ENCODE data around the gene DHODH. TPM values are rescaled to one million over a fixed set of nuclear protein-coding genes. Genes with fewer than 3 reads are reported as not detected.
"Not testable (repeated sequence)": the region's sequence is repeated elsewhere in the genome, so short reads cannot be mapped to it uniquely, and the experiment has no call there.

Gene DHODH
- polyA plus RNA-seq (2012; ENCODE audit: insufficient read depth, insufficient read length), result 21.2 TPM

GRCh38 chr16:72008424-72009216 is at the start of gene DHODH:
TSS of gene DHODH (plus strand) at chr16:72008744. CDS start at chr16:72008765, 21 bp downstream.
- DNase-seq (ENCODE audit: low read depth, low spot score), result peak; percentile 96
- peak within 1 kb of the TSS; percentile 98 for H3K4me3 ChIP-seq (ENCODE audit: low read length)

- no peak overlapping the region for H3K4me3 ChIP-seq (ENCODE audit: low read length)
- peak; percentile 72 for DNase-seq (ENCODE audit: low read depth, low spot score)
Observed at GRCh38 chr16:71961066-71962039, 47.2 kb upstream of the DHODH start.

- no peak for DNase-seq (ENCODE audit: low read depth, low spot score)
Observed at GRCh38 chr16:71963125-71963875, 45.2 kb upstream of the DHODH start.

GRCh38 chr16:71965223-71965622 is 43.3 kb upstream of the DHODH start:
- no peak for DNase-seq (ENCODE audit: low read depth, low spot score)
- H3K4me3 ChIP-seq (ENCODE audit: low read length), result no peak overlapping the region

More at GRCh38 chr16:71963125-71963875, 45.2 kb upstream of the DHODH start:
- no peak overlapping the region for H3K4me3 ChIP-seq (ENCODE audit: low read length)

- DNase-seq (ENCODE audit: low read depth, low spot score), result no peak
- no peak overlapping the region for H3K4me3 ChIP-seq (ENCODE audit: low read length)
Observed at GRCh38 chr16:71966932-71967331, 41.6 kb upstream of the DHODH start.

- no peak overlapping the region for H3K4me3 ChIP-seq (ENCODE audit: low read length)
- no peak for DNase-seq (ENCODE audit: low read depth, low spot score)
Observed at GRCh38 chr16:71969353-71969752, 39.2 kb upstream of the DHODH start.

- no peak for DNase-seq (ENCODE audit: low read depth, low spot score)
- no peak overlapping the region for H3K4me3 ChIP-seq (ENCODE audit: low read length)
Observed at GRCh38 chr16:71971571-71971970, 37.0 kb upstream of the DHODH start.

GRCh38 chr16:71972356-71972755 is 36.2 kb upstream of the DHODH start:
- DNase-seq (ENCODE audit: low read depth, low spot score), result no peak

GRCh38 chr16:71973001-71973400 is 35.5 kb upstream of the DHODH start:
- H3K4me3 ChIP-seq (ENCODE audit: low read length), result no peak overlapping the region
- DNase-seq (ENCODE audit: low read depth, low spot score), result no peak

More at GRCh38 chr16:71972356-71972755, 36.2 kb upstream of the DHODH start:
- H3K4me3 ChIP-seq (ENCODE audit: low read length), result no peak overlapping the region

- no peak for DNase-seq (ENCODE audit: low read depth, low spot score)
- no peak overlapping the region for H3K4me3 ChIP-seq (ENCODE audit: low read length)
Observed at GRCh38 chr16:71974068-71974818, 34.3 kb upstream of the DHODH start.

GRCh38 chr16:71985262-71985974 is 23.1 kb upstream of the DHODH start:
- no peak for DNase-seq (ENCODE audit: low read depth, low spot score)
- no peak overlapping the region for H3K4me3 ChIP-seq (ENCODE audit: low read length)

GRCh38 chr16:71986131-71986530 is 22.4 kb upstream of the DHODH start:
- no peak overlapping the region for H3K4me3 ChIP-seq (ENCODE audit: low read length)
- DNase-seq (ENCODE audit: low read depth, low spot score), result no peak

- DNase-seq (ENCODE audit: low read depth, low spot score), result no peak
- no peak overlapping the region for H3K4me3 ChIP-seq (ENCODE audit: low read length)
Observed at GRCh38 chr16:71995038-71995437, 13.5 kb upstream of the DHODH start.

GRCh38 chr16:71997578-71997977 is 11.0 kb upstream of the DHODH start:
- not testable (repeated sequence) for H3K4me3 ChIP-seq (ENCODE audit: low read length); DNase-seq (ENCODE audit: low read depth, low spot score)

- no peak for DNase-seq (ENCODE audit: low read depth, low spot score)
- no peak overlapping the region for H3K4me3 ChIP-seq (ENCODE audit: low read length)
Observed at GRCh38 chr16:72001180-72001874, 7.2 kb upstream of the DHODH start.

GRCh38 chr16:72002619-72003018 is 5.9 kb upstream of the DHODH start:
- DNase-seq (ENCODE audit: low read depth, low spot score), result no peak
- H3K4me3 ChIP-seq (ENCODE audit: low read length), result no peak overlapping the region

GRCh38 chr16:72008065-72008423 is 500 bp upstream of the DHODH start:
- DNase-seq (ENCODE audit: low read depth, low spot score), result not testable (repeated sequence)
- H3K4me3 ChIP-seq (ENCODE audit: low read length), result peak overlapping the region; percentile 42

Data from Jurkat, Clone E6-1 (cell line).